ENCODE measurements around the gene EGLN3. TPM values are rescaled to one million over a fixed set of nuclear protein-coding genes. Genes with fewer than 3 reads are reported as not detected.
A peak's percentile ranks its signal among the peaks of the same experiment; 100 is the strongest.
"Not testable (repeated sequence)": the region's sequence is repeated elsewhere in the genome, so short reads cannot be mapped to it uniquely, and the experiment has no call there.

The EGLN3 gene
- polyA plus RNA-seq, 6 donors from 2014 or later, result 0.16 to 1.4 (median 0.77) TPM; not detected in 1

DNA sequence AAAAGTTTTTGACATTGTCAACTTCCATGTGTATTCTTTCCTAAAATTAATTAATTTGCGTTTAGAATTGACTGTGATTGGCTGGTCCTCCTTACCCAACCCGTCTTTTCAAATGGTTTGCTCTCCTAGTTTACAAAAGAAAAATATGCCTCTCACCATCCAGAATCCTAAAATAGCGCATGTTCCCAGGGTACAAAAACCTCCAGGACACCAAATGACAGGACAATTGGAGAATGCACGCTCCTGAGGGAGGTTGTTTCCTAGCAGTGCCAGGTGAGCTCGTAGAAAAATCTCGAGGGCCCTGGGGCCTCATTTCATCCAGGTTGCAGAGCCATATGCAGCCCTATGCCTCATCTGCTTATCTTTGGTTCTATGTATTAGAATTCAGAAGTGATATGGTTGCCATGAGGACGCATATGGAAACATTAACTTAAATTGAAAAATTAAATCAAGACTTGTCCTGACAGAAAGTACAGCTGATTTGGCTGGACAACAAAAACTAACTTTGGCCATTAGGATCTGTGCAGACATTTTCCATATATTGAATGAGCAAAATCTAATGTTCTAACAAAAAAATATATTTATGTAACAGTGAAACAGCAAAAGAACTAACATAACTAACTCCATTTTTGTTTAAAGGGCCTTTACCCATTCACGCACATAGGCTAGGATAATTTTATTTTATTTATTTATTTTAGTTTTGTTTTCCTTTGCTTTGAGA, 28.2 kb upstream of the EGLN3 start:
- Mint-ChIP-seq H3K27me3 (no peaks in the 10 kb centered on the region), H3K9me3 (peaks cover 0 to 5% (median 0%) of the 10 kb centered on the region in 7 donors), H3K4me3 (no peak overlapping the region), H3K4me1 (peaks cover 5 to 9% (median 8%) of the 10 kb centered on the region in 3 donors), H3K36me3 (no peaks in the 10 kb centered on the region), H3K27ac (peak overlapping the region in 1 of 6 donors; percentile 64)
- no peak for ATAC-seq (ENCODE audit: low read depth in 2 of 2)
- DNase-seq, result no peak

DNA sequence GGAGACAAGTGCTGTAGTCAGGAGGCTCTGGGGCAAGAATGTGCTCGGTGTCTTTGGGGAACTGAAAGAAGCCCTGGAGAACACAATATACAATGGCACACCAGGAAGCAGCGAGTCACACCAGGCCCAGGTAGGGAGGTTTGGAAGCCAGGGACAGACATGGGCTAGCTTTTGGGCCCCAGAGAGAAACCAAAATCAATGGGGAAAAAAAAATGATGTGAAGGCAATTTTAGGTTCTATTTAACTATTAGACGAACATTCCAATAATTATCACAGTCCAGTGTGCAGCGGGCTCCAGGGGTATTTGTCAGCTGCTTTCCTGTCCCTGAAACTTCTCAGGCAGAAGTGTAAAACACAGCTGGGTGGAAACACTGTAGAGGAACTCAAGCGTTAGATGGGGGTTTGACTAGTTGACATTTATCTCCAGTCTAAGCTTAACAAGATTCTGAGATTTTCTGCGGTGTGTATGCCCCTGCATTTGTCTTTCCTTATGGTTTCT, 21.8 kb upstream of the EGLN3 start:
- H3K4me3 Mint-ChIP-seq, result peak overlapping the region; percentile 31 to 89 (median 67)

DNA sequence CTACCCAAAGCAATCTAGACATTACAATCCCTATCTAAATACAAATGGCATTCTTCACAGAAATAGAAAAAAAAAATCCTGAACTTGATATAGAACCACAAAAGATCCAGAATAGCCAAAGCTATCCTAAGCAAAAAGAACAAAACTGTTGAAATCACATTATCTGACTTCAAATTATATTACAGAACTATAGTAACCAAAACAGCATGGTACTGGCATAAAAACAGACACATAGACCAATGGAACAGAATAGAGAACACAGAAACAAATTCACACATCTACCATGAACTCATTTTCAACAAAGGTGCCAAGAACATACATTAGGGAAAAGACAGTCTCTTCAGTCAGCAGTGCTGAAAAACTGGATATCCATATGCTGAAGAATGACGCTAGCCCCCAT, 19.0 kb upstream of the EGLN3 start:
- not testable (repeated sequence) for ATAC-seq (ENCODE audit: low read depth in 2 of 2); DNase-seq; H3K27me3 Mint-ChIP-seq; H3K36me3 Mint-ChIP-seq; H3K4me3 Mint-ChIP-seq; H3K27ac Mint-ChIP-seq
- Mint-ChIP-seq H3K9me3 (peaks cover 3 to 19% (median 8%) of the 10 kb centered on the region in 7 donors), H3K4me1 (peaks cover 13 to 25% (median 21%) of the 10 kb centered on the region in 3 donors)

More for the DNA sequence above, 21.8 kb upstream of the EGLN3 start:
- peaks cover 3 to 19% (median 8%) of the 10 kb centered on the region in 7 donors for H3K9me3 Mint-ChIP-seq
- peaks cover 0 to 5% (median 0%) of the 10 kb centered on the region in 3 donors for H3K27me3 Mint-ChIP-seq
- H3K27ac Mint-ChIP-seq, result peak overlapping the region; percentile 18 to 96 (median 78)
- DNase-seq (peak; percentile 11), ATAC-seq (ENCODE audit: low read depth in 2 of 2) (peak; percentile 83 to 85)
- H3K36me3 Mint-ChIP-seq, result no peaks in the 10 kb centered on the region
- peaks cover 13 to 25% (median 21%) of the 10 kb centered on the region in 3 donors for H3K4me1 Mint-ChIP-seq

DNA sequence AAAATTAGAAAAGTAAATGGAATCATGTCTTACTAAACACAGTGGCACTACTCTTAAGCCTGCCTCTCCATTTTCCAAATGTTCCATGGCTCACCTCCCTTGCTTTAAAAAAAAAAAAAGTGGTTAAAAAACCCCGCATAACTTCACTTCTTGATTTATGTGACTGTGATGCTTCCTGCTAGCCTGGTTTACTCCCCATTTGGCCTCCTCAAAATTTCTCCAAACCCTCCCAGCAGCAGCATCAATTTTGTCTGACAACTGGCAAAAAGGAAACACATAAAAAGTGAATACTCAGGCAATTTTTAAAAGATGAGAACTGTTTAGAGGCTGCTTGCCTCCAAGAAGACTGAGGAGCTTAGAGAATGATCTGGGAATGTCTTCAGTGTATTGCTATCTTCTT, 17.8 kb upstream of the EGLN3 start:
- Mint-ChIP-seq H3K27ac (no peak overlapping the region), H3K9me3 (peaks cover 3 to 19% (median 8%) of the 10 kb centered on the region in 7 donors), H3K4me1 (peaks cover 13 to 20% (median 20%) of the 10 kb centered on the region in 3 donors), H3K27me3 (peaks cover 5 to 6% (median 6%) of the 10 kb centered on the region in 3 donors), H3K4me3 (no peak overlapping the region), H3K36me3 (no peaks in the 10 kb centered on the region)
- no peak for DNase-seq
- no peak for ATAC-seq (ENCODE audit: low read depth in 2 of 2)

DNA sequence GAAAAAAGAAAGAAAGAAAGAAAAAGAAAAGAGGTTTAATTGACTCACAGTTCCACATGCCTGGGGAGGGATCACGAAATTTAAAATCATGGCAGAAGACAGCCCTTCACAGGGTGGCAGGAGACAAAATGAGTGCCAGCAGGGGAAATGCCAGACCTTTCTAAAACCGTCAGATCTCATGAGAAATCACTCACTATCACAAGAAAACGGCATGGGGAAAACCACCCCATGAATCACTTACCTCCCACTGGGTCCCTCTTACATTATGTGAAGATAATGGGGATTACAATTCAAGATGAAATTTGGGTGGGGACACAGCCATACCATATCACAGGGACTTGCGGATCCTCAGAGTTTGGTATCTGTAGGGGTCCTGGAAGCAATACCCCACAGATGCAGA, 16.3 kb upstream of the EGLN3 start:
- peaks cover 4 to 19% (median 10%) of the 10 kb centered on the region in 7 donors for H3K9me3 Mint-ChIP-seq
- H3K4me3 Mint-ChIP-seq, result peak overlapping the region in 1 of 8 donors; percentile 44
- no peak for DNase-seq
- peaks cover 5 to 6% (median 6%) of the 10 kb centered on the region in 3 donors for H3K27me3 Mint-ChIP-seq
- no peak for ATAC-seq (ENCODE audit: low read depth in 2 of 2)
- H3K36me3 Mint-ChIP-seq, result peaks cover 0 to 7% of the 10 kb centered on the region in 2 donors
- peak overlapping the region in 1 of 6 donors; percentile 47 for H3K27ac Mint-ChIP-seq
- peaks cover 1 to 4% (median 4%) of the 10 kb centered on the region in 3 donors for H3K4me1 Mint-ChIP-seq

DNA sequence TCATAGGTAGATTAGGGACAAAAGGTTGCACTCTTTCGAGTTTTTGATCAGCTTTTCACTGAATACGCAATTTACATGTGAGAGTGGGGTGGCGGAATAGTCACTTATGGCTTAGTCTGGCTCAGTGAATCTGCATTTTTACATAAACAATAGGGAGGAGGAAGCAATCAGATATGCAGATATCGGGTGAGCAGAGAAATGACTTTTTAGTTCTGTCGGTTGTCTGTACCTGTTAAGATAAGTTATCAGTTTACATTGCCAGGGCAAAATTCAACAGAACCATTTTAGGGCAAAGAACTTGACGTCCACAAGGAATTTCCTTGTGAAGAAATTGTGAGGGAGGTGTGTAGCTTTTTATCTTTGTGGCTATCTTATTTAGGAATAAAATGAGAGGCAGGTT, 15.4 kb upstream of the EGLN3 start:
- Mint-ChIP-seq H3K27ac (no peak overlapping the region), H3K9me3 (peaks cover 4 to 18% (median 10%) of the 10 kb centered on the region in 7 donors), H3K4me3 (no peak overlapping the region), H3K4me1 (no peaks in the 10 kb centered on the region), H3K27me3 (peaks cover 5 to 6% (median 6%) of the 10 kb centered on the region in 3 donors), H3K36me3 (peaks cover 0 to 9% of the 10 kb centered on the region in 2 donors)
- DNase-seq (no peak), ATAC-seq (ENCODE audit: low read depth in 2 of 2) (no peak)

DNA sequence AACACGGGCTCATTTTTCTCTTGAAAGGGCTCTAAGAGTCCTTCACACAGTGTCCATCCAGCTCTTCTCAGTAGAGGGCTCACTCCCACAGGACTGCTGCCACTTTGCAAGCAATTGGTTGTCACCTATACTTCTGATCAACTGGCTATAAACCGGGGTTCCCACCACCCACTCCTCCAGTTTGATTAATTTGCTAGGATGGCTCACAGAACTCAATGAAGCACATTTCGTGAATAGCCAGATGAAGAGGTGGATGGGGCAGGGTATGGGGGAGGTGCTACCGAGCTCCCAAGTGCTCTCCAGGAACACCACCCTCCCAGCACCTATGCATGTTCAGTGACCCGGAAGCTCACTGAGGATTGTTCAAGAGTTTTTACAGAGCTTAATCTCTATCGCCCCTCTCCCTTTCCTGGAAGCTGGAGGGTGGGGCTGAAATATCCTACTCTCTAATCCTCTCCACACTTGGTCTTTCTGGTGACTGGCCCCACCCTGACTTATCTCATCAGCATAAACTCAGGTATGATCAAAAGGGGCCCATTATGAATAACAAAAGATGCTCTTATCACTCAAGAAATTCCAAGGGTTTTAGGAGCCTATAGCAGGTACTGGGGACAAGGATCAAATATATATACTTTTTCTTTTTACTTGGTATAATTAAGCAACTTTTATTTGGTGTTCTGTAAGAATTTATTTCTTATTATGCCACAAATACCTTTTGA, 13.9 kb upstream of the EGLN3 start:
- H3K27ac Mint-ChIP-seq, result no peak overlapping the region
- peaks cover 0 to 9% of the 10 kb centered on the region in 2 donors for H3K36me3 Mint-ChIP-seq
- H3K4me3 Mint-ChIP-seq, result no peak overlapping the region
- H3K4me1 Mint-ChIP-seq, result peaks cover 0 to 5% (median 0%) of the 10 kb centered on the region in 3 donors
- peaks cover 1 to 10% (median 3%) of the 10 kb centered on the region in 7 donors for H3K9me3 Mint-ChIP-seq
- ATAC-seq (ENCODE audit: low read depth in 2 of 2), result no peak
- peaks cover 6 to 13% (median 6%) of the 10 kb centered on the region in 3 donors for H3K27me3 Mint-ChIP-seq
- DNase-seq, result no peak

DNA sequence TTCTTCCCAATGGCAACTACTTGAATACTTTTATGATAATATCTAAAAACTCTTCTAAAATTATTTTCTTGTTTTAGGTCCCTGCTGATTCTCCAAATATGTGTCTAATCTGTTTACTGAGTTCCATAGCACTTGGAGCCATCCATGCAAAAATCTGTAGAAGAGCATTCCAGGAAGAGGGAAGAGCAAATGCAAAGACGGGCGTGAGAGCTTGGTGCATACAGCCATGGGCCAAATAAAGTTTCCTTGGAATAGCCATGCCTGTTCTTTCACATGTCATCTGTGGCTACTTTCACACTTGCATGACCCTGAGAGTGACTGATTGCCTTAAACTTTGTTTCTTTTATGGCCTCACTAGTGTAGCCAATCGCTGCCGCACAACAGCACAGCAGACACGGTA, 13.0 kb upstream of the EGLN3 start:
- peaks cover 6 to 15% (median 10%) of the 10 kb centered on the region in 3 donors for H3K27me3 Mint-ChIP-seq
- no peak for ATAC-seq (ENCODE audit: low read depth in 2 of 2)
- H3K36me3 Mint-ChIP-seq, result peaks cover 0 to 9% of the 10 kb centered on the region in 2 donors
- H3K27ac Mint-ChIP-seq, result no peak overlapping the region
- H3K9me3 Mint-ChIP-seq, result peaks cover 0 to 7% (median 2%) of the 10 kb centered on the region in 7 donors
- peaks cover 0 to 5% (median 0%) of the 10 kb centered on the region in 3 donors for H3K4me1 Mint-ChIP-seq
- no peak for DNase-seq
- no peak overlapping the region for H3K4me3 Mint-ChIP-seq

DNA sequence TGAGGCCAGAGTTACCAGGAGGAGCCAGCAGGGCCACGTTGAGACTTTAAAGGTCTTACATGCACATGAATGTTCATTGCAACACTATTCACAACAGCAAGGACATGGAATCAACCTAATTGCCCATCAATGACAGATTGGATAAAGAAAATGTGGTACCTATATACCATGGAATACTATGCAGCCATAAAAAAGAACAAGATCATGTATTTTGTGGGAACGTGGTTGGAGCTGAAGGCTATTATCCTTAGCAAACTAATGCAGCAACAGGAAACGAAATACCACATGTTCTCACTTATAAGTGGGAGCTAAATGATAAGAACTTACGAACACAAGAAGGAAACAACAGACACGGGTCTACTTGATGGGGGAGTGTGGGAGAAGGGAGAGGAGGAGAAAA, 11.6 kb upstream of the EGLN3 start:
- H3K9me3 Mint-ChIP-seq; H3K36me3 Mint-ChIP-seq; H3K4me1 Mint-ChIP-seq; DNase-seq; H3K27ac Mint-ChIP-seq; H3K4me3 Mint-ChIP-seq; ATAC-seq (ENCODE audit: low read depth in 2 of 2): not testable (repeated sequence)
- H3K27me3 Mint-ChIP-seq, result peaks cover 6 to 16% (median 9%) of the 10 kb centered on the region in 3 donors

DNA sequence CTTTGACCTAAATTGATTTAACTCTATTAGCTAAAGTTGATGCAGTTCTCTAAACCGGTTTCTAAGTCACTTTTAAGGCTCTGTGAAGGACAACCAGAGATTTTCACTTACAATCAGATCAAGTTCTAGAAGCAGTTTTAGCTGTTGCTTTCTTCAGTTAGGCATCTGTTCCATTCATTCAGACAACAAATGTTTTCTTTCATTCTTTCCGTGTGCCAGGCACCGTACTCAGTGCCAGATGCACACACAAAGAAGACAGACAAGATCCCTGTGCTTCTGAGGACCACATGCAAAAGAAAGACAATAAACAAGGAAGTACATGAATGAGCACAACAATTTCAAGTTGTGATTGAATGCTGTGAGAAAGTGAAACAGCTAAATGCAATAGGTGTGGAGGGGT, 11.1 kb upstream of the EGLN3 start:
- no peak for DNase-seq
- Mint-ChIP-seq H3K9me3 (peaks cover 0 to 7% (median 2%) of the 10 kb centered on the region in 7 donors), H3K36me3 (peaks cover 0 to 9% of the 10 kb centered on the region in 2 donors), H3K4me1 (peaks cover 0 to 5% (median 0%) of the 10 kb centered on the region in 3 donors), H3K27me3 (peaks cover 6 to 16% (median 9%) of the 10 kb centered on the region in 3 donors), H3K4me3 (no peak overlapping the region), H3K27ac (no peak overlapping the region)
- no peak for ATAC-seq (ENCODE audit: low read depth in 2 of 2)

DNA sequence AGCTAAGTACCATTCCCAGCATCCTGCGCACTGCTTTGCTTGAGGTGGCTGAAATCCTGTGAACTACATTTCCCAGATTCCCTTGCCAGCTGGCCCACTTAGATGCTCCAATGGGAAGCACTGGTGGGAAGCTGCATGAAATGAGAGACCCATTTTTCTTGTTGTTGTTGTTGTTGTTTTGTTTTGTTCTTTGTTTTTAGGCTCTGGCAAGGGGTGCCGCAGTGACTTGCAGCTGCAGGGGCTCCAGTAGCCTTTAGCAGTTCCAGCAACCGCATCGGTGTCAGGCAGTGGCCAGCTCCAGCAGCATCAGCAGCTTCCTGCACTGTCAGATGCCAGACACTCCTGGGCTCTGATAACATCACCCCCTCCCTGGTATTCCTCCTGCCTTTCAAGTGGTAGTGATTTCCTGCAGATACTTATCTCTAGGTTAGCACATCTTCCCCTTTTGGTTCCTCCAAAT, 8.8 kb upstream of the EGLN3 start:
- Mint-ChIP-seq H3K27ac (no peak overlapping the region), H3K9me3 (peaks cover 0 to 7% (median 2%) of the 10 kb centered on the region in 7 donors), H3K27me3 (peaks cover 3 to 10% (median 9%) of the 10 kb centered on the region in 3 donors), H3K4me3 (peak overlapping the region in 1 of 8 donors; percentile 14), H3K4me1 (peaks cover 3 to 8% (median 3%) of the 10 kb centered on the region in 3 donors), H3K36me3 (peaks cover 0 to 9% of the 10 kb centered on the region in 2 donors)
- DNase-seq (no peak), ATAC-seq (ENCODE audit: low read depth in 2 of 2) (no peak)

DNA sequence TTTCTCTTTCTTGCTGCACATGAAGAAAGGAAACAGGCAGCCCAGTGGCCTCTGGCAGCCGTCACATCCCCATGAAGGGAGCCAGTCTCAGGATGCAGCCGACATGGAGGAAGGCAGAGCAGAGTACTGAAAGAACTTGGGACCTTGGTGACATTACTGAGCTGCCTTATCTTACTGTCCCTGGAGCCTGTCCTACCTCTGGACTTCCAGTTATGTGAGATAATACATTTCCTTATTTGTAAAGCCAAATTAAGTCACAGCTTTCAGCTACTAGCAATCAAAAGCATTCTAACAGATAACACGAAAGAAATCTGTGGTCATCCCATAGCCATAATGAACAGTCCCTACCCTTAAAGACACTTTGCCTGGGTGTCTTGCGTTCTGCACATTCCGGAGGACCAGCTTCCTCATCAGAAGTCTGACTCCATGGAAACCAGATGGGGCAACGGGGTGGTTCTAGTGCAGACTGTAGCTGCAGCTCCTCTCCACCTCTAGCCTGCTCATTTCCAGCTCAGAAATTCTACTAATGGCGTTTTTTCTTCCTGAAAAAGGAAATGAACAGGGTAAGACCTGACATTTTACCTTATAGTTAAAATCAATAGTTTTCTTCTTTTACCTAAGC, 7.8 kb upstream of the EGLN3 start:
- H3K9me3 Mint-ChIP-seq, result peaks cover 0 to 7% (median 2%) of the 10 kb centered on the region in 7 donors
- peaks cover 5 to 11% (median 5%) of the 10 kb centered on the region in 3 donors for H3K4me1 Mint-ChIP-seq
- peaks cover 0 to 9% of the 10 kb centered on the region in 2 donors for H3K36me3 Mint-ChIP-seq
- H3K4me3 Mint-ChIP-seq, result no peak overlapping the region
- no peak overlapping the region for H3K27ac Mint-ChIP-seq
- peaks cover 9 to 14% (median 12%) of the 10 kb centered on the region in 3 donors for H3K27me3 Mint-ChIP-seq
- no peak for DNase-seq
- ATAC-seq (ENCODE audit: low read depth in 2 of 2), result no peak

DNA sequence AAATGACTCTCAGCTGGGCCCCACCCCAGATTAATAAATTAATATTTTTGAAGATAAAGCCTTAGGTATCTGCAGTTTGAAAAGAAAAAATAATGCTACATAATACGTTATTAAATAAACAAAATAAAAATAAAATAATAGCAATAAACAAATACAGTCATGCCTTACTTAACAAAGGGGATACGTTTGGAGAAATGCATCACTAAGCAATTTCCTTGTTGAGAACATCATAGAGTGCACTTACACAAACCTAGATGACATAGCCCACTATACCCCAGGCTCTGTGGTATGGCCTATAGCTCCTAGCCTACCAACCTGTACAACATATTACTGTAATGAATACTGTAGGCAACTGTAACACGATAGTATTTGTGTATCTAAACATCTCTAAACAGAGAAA, 7.1 kb upstream of the EGLN3 start:
- Mint-ChIP-seq H3K4me3 (no peak overlapping the region), H3K9me3 (peaks cover 0 to 7% (median 2%) of the 10 kb centered on the region in 7 donors), H3K4me1 (peaks cover 5 to 11% (median 5%) of the 10 kb centered on the region in 3 donors), H3K27ac (no peak overlapping the region), H3K36me3 (peaks cover 0 to 9% of the 10 kb centered on the region in 2 donors), H3K27me3 (peaks cover 12 to 20% (median 19%) of the 10 kb centered on the region in 3 donors)
- ATAC-seq (ENCODE audit: low read depth in 2 of 2) (no peak), DNase-seq (no peak)

Data from naive B cell (primary cell).